ENCODE results near the gene GRID1. TPM values are rescaled to one million over a fixed set of nuclear protein-coding genes. Genes with fewer than 3 reads are reported as not detected.
A peak's percentile ranks its signal among the peaks of the same experiment; 100 is the strongest.

Gene GRID1
- total and polyA plus RNA-seq, 9 of the 15 experiments (the other 6 are each of a cell fraction or from before 2014, with no cell fraction given): 0.01 to 7.2 (median 1.2) TPM

DNA sequence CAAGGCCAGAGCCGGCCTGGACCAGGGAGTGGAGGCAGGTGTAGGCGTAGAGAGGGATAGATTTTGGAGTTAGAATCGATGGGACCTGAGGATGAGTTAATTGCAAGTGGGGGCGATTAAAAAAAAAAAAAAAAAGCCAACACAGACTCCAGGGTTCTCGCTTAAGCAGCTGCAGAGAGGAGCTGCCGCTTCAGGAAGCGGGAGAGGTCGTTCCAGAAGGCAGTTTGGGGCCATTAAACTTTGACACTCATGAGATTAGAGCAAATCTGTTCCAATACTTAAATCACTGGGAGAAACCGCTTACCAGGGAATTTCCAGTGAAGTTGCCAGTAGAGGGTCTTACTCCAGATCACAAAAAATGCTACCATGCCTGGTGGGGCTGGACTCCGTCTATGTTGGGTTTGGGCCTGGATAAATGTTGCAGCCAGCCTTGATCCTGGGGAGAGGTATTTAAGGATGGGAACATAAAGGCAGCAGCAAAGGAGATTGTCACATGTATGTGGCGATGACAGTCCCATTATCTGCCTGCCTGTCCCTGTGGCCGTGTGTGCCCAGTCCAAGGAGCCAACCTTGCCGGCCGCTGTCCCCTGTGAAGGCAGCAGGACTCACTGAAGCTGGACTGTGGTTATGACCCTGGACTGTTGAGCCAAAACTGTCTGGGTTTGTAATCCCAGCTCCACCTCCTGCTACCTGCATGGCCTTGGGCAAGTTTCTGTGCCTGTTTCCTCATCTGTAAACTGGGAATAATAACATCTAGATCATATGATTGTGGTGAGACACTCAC, 23.9 kb upstream of the GRID1 start (continued):
- TF ChIP-seq FOXA1 (IDR thresholded peaks at IDR 0.05; ENCODE audit: borderline replicate concordance): no peak

DNA sequence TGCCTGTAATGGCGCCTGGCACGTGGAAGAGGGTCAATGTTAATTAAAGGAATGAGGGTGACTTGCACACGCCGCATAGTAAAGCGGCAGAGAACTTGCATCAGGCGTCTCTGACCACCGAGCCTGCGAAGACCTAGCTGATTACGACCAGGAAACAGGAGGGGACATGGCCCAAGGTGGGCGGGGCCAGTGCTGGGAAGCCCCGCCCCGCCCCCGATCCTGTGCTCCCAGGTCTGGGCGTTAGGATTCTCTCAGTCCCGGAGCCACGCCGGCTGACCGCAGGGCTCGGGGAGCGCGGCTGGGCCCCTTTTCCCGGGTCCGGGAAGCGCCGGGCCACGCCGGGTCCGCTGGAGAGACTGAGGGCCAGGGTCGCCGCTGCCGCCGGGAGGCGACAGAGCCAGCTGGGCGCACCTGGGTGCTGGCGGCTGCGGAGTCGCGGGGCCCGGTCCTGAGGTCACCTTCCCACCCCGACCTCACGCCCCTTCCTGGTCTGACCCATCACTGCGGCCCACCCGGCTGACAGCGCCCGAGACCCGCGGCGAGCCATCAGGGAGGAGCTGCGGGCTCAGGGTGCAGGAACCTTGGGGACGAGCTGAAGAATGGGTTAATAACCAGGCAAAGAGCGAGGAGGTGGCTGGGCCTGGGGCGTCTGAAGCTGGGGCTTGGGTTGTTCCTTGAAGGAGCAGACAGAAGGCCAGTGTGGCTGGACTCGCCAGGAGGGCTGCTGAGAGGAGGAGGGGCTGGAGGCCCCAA, 23.0 kb upstream of the GRID1 start:
- Histone ChIP-seq H3K9me1 (ENCODE audit: control insufficient read depth, insufficient read depth, low read length) (no peaks in the 10 kb centered on the region), H3K4me1 (replicated peaks in 1 of 2; ENCODE audit: control insufficient read depth in 2 of 2, insufficient read depth in 2 of 2, low read length in 2 of 2) (peaks cover 0 to 6% of the 10 kb centered on the region in 2 experiments; a peak in 3 of 5 replicates), H4K20me1 (replicated peaks; ENCODE audit: control insufficient read depth, insufficient read depth, low read length) (no peaks in the 10 kb centered on the region), H3K27me3 (ENCODE audit: control insufficient read depth in 2 of 2, insufficient read depth in 2 of 2, low read length in 2 of 2) (peaks cover 0 to 6% of the 10 kb centered on the region in 2 experiments; a peak in 1 of 5 replicates), H3K9me3 (replicated peaks; ENCODE audit: control insufficient read depth, insufficient read depth, low read depth, low read length) (no peaks in the 10 kb centered on the region), H3K79me2 (ENCODE audit: control insufficient read depth, insufficient read depth, low read length) (no peaks in the 10 kb centered on the region), H3K36me3 (ENCODE audit: control insufficient read depth, insufficient read depth, low read length) (no peaks in the 10 kb centered on the region), H3K27ac (ENCODE audit: extremely low read depth, low read depth, low read length) (no peak overlapping the region), H2AFZ (ENCODE audit: low read depth, low read length) (peak overlapping the region; percentile 84), H3K4me2 (ENCODE audit: insufficient read depth, low read length) (no peak overlapping the region), H3K9ac (ENCODE audit: insufficient read depth in 1 of 2, low read depth in 2 of 2, low read length in 2 of 2) (no peak overlapping the region), H3K4me3 (no peak overlapping the region)
- peak; percentile 89 for ATAC-seq
- no TSS peak for BruUV-seq (replicated peaks)
- 23% methylated on average over 20 of the region's 53 CpGs for WGBS (ENCODE audit: insufficient coverage, low coverage, missing lambda C conversion rate)
- in situ Hi-C loops (cut with MboI): no loop called here
- peak; percentile 21 to 55 (median 48) for DNase-seq (ENCODE audit: extremely low read depth in 1 of 4, low spot score in 3 of 4)
- no peak for FAIRE-seq
- intact Hi-C loops (cut with micrococcal nuclease): no loop called here
- ChIA-PET CTCF (ENCODE audit: low intra/inter-chr PET ratio) (no interaction called here), POLR2A (interaction anchor here (0.6 to 1.5 kb wide), 2 partner anchors 11 to 1789 kb away, joined by 3 to 5 read pairs; no protein-coding TSS in a partner anchor)
- TF ChIP-seq, protein P1, sequence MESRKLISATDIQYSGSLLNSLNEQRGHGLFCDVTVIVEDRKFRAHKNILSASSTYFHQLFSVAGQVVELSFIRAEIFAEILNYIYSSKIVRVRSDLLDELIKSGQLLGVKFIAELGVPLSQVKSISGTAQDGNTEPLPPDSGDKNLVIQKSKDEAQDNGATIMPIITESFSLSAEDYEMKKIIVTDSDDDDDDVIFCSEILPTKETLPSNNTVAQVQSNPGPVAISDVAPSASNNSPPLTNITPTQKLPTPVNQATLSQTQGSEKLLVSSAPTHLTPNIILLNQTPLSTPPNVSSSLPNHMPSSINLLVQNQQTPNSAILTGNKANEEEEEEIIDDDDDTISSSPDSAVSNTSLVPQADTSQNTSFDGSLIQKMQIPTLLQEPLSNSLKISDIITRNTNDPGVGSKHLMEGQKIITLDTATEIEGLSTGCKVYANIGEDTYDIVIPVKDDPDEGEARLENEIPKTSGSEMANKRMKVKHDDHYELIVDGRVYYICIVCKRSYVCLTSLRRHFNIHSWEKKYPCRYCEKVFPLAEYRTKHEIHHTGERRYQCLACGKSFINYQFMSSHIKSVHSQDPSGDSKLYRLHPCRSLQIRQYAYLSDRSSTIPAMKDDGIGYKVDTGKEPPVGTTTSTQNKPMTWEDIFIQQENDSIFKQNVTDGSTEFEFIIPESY (CRISPR knock-in tag; IDR thresholded peaks at IDR 0.05): peak; percentile 97
- peak; percentile 36; the same call in 1 of the 2 replicates for TF ChIP-seq EP400 (IDR thresholded peaks at IDR 0.05)
- TF ChIP-seq KDM2B (CRISPR knock-in tag; IDR thresholded peaks at IDR 0.05): no peak
- TF ChIP-seq L3MBTL2 (IDR thresholded peaks at IDR 0.05): peak; percentile 75
- TF ChIP-seq RBM14 (IDR thresholded peaks at IDR 0.05; ENCODE audit: borderline replicate concordance, insufficient read depth, low read depth, low read length): no peak
- no peak for TF ChIP-seq ZBTB1 (CRISPR knock-in tag; IDR thresholded peaks at IDR 0.05; ENCODE audit: borderline replicate concordance, low read depth)
- peak; percentile 80 for TF ChIP-seq CEBPG (CRISPR knock-in tag; IDR thresholded peaks at IDR 0.05)
- no peak for TF ChIP-seq CEBPG (tag; conservative IDR thresholded peaks at IDR 0.05 in 1 of 2, IDR thresholded peaks at IDR 0.05 in 1 of 2)
- TF ChIP-seq MYC (IDR thresholded peaks at IDR 0.05; ENCODE audit: low read depth, low read length): peak; percentile 66
- no peak for TF ChIP-seq MYC (CRISPR knock-in tag; IDR thresholded peaks at IDR 0.05; ENCODE audit: borderline replicate concordance, low read depth)
- TF ChIP-seq BCOR (IDR thresholded peaks at IDR 0.05): no peak
- TF ChIP-seq, protein P2, sequence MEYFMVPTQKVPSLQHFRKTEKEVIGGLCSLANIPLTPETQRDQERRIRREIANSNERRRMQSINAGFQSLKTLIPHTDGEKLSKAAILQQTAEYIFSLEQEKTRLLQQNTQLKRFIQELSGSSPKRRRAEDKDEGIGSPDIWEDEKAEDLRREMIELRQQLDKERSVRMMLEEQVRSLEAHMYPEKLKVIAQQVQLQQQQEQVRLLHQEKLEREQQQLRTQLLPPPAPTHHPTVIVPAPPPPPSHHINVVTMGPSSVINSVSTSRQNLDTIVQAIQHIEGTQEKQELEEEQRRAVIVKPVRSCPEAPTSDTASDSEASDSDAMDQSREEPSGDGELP (CRISPR knock-in tag; IDR thresholded peaks at IDR 0.05; ENCODE audit: borderline replicate concordance): peak; percentile 24; the same call in 1 of the 2 replicates
- peak; percentile 47 for TF ChIP-seq RBFOX2 (IDR thresholded peaks at IDR 0.05; ENCODE audit: low read depth, low read length)
- no peak for TF ChIP-seq IRF2 (CRISPR knock-in tag; IDR thresholded peaks at IDR 0.05)
